HG03432 (cell line): ENCODE measurements around the gene DYNLT2B.
"Not testable (repeated sequence)": the region's sequence is repeated elsewhere in the genome, so short reads cannot be mapped to it uniquely, and the experiment has no call there.

Experiments
- ATAC-seq: cut with Tn5 transposase; IDR thresholded peaks from one replicate; pipeline ENCODE4 v1.9.1; 2021; ENCODE audit warnings: mild to moderate bottlenecking, moderate library complexity; ENCODE audit not compliant: unreplicated experiment

Gene DYNLT2B

DNA sequence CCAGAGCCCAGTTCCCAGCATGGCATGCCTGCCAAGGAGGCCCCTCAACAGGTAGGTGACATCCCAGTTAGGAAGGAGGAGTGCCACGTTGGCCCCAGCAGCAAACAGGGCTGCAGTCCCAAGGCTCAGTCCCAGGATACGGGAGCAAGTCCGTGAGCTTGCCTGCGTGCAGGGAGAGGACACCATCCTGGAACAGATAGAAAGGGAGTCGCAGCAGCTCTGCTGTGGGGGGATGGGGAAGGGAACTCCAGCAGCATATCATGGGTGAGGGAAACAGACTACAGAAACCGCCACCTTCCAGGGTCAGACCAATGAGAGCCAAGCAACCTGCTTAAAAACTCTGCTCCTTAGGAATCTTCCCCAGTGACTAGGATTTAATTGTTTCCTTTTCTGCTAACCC, 9.4 kb upstream of the DYNLT2B start:
- no peak for ATAC-seq

DNA sequence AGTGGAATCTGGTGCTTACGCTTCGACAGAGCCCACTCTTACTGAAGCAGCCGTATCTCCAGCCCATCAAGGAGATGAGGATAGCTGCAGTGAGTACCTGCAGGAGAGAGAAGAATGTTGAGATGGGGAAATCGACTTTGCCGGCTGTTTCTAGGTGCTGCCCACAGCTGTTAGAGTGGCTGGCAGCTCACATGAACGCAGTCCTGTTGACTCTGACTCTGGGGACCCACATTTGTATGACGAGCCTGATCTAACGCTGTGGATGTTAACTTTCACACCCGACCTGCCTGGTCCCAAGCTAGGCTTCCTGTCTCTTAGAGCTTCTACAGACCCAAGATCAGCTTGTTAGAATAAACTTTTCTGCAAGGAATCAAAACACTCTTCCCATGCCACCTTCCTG, 8.9 kb upstream of the DYNLT2B start:
- no peak for ATAC-seq

DNA sequence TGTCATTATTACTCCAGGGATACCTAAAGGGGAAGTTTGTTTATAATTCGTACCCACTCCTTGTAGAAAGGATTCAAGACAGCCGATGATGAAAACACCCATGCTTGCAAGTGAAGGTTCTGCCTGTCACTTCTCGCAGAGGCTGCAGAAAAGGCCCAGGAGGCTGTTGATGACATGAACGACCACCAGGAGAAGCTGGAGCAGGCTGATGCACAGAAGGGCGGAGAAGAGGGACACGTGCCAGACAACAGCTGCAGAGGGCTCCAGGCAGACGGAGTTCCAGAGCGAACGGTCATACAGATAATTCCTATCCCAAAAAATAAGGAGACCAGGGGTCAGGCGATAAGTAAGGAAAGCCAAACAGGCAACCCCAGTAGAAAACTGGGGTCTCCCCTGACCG, 5.7 kb upstream of the DYNLT2B start:
- ATAC-seq, result no peak

DNA sequence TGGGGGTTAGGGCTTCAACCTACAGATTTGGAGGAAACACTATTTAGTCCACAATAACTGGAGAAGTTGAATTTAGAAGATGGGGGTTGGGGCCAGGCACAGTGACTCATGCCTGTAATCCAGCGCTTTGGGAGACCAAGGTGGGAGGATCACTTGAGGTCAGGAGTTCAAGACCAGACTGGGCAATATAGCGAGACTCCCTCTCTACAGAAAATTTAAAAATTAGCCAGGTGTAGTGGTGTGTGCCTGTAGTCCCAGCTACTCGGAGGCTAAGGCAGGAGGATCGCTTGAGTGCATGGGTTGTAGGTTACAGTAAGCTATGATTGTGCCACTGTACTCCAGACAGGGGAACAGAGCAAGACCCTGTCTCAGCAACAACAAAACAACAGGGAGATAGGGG, 5.0 kb upstream of the DYNLT2B start:
- no peak for ATAC-seq

DNA sequence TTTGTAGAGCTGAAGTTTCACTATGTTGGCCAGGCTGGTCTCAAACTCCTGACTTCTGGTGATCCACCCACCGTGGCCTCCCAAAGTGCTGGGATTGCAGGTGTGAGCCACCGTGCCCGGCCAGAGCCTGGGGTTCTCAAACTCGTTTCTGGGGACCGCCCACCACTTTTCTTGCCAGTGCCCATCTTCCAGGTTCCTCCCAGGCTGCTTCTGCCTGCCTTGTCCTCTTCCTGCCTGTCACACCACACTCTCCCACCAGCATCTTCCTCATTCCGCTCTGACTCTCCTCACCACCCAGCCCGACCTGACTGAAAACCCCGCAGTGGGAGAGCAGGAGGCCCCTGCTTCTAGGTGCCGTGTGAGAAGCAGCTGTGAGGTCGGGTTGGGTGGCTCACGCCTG, 3.1 kb upstream of the DYNLT2B start:
- no peak for ATAC-seq

DNA sequence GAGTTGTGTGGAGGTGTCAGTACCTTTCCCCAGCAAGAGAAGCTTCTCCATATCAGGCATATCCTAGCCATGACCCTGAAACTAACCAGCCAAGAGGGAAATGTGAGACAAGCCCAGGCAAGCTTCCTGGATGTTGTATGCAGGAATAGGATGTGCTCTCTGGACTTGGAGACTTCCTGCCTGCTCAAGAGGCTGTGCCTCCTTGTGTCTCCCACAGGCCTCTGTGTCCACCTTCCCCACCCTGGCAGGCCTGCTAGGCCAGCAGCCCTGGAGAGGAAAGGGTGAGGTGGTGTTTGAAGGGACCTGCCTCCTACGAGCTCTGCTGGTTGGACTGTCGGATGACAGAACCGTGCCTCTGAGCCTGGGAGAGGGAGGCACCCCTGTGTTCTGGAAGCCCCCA, 2.1 kb upstream of the DYNLT2B start:
- no peak for ATAC-seq

DNA sequence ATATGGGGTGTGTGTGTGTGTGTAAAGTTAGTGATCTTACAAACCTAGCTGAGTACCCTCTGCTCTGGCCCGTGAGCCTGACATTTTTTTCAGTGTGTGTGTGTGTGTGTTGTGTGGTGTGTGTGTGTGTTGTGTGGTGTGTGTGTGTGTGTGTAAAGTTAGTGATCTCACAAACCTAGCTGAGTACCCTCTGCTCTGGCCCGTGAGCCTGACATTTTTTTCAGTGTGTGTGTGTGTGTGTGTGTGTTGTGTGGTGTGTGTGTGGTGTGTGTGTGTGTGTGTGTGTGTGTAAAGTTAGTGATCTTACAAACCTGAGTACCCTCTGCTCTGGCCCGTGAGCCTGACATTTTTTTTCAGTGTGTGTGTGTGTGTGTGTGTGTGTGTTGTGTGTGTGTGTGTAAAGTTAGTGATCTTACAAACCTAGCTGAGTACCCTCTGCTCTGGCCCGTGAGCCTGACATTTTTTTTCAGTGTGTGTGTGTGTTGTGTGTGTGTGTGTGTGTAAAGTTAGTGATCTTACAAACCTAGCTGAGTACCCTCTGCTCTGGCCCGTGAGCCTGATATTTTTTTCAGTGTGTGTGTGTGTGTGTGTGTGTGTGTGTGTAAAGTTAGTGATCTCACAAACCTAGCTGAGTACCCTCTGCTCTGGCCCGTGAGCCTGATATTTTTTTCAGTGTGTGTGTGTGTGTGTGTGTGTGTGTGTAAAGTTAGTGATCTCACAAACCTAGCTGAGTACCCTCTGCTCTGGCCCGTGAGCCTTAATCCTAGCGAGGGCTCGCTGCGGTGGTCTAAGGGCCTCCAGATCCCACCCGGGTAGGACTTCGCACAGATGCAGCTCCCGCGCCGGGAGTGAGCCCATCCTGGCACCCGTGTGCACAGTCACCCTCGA, 997 bp downstream of the DYNLT2B start:
- ATAC-seq, result not testable (repeated sequence)

DNA sequence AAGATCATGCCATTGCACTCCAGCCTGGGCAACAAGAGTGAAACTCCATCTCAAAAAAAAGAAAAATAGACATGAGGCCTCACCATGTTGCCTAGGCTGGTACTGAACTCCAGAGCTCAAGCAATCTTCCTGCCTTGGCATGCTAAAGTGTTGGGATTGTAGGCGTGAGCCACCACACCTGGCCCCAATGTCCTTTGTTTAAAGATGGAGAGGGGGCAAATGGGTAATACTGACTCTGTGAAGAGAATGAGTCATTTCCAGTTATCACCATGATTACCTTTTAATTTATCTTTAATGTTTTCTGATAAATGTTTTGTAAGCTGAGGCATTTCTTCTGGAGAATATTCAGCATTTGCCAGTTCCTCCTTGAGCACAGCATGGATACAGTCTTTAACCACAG, 2.2 kb downstream of the DYNLT2B start:
- no peak for ATAC-seq

DNA sequence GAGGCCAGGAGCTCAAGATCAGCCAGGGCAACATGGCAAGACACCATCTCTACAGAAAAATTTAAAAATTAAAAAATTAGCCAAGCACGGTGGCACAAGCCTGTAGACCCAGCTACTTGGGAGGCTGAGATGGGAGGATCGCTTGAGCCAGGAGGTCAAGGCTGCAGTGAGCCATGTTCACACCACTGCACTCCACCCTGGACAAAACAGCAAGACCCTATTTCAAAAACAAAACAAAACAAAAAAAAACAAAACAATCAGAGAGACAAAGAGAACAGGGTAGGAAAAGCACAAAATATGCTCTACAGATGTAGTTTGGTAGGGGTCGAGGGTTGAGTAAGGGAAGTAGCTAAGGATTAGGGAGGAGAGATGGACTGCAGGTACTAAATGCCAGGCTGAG, 3.4 kb downstream of the DYNLT2B start:
- ATAC-seq, result no peak

DNA sequence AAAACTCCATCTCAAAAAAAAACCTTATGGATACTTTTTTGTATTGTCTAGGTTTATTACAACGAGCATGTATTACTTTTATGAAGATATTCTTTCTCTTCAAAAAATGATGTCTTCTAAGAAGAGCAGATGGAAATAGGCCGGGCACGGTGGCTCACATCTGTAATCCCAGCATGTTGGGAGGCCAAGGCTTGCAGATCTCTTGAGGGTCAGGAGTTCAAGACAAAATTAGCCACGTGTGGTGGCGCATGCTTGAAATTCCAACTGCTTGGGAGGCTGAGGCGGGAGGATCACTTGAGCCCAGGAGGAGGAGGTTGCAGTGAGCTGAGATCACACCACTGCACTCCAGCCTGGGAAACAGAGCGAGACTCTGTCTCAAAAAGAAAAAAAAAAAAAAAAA, 4.0 kb downstream of the DYNLT2B start:
- ATAC-seq, result not testable (repeated sequence)

DNA sequence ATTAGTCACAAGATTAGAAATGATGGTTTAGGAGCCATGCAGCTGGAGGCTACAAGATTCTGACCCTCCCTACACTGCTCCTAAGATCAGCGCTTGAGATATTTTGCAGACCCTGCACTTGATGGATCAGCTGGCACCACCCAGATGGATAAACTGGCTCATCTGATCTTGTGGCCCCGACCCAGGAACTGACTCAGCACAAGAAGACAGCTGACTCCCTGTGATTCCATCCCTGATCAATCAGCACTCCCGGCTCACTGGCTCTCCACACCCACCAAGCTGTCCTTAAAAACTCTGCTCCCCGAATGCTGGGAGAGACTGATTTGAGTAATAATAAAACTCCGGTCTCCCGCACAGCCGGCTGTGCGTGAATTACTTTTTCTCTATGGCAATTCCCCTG, 15.1 kb downstream of the DYNLT2B start:
- not testable (repeated sequence) for ATAC-seq

DNA sequence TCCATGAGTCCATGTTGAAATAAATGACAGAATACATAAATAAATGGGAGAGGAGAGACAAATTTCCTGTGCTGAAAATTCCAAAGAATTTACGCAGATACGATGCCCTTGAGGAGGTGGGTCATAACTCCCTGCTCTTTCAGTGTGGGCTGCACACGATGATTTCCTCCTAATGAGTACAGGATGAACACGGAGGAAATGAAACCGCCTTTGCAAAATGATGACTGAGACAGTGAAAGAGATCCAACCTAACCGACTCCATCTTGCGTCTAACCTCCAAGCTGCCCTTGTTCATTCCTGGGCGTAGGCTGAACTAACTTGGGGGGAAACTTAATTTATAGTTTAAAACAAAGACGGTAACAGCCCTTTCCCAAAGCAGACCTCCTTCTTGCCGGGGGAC, 15.5 kb downstream of the DYNLT2B start:
- ATAC-seq, result not testable (repeated sequence)

DNA sequence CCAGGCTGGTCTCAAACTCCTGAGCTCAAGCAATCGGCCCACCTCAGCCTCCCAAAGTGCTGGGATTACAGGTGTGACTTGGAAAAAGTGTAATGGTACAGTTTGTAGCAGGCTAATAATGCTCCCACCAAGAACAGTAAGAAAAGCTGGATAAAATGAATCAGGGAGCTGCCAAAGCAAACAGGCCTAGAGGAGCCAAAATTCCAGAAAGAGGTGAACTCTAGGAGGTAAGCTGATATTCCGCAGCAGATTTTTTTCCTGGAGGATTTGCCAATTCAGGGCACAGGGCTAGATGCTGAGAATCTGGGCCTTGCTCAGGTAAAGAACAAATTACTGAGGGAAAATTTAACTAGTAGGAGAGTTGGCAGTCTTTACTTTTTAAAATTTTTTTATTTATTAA, 19.5 kb downstream of the DYNLT2B start:
- ATAC-seq, result no peak

DNA sequence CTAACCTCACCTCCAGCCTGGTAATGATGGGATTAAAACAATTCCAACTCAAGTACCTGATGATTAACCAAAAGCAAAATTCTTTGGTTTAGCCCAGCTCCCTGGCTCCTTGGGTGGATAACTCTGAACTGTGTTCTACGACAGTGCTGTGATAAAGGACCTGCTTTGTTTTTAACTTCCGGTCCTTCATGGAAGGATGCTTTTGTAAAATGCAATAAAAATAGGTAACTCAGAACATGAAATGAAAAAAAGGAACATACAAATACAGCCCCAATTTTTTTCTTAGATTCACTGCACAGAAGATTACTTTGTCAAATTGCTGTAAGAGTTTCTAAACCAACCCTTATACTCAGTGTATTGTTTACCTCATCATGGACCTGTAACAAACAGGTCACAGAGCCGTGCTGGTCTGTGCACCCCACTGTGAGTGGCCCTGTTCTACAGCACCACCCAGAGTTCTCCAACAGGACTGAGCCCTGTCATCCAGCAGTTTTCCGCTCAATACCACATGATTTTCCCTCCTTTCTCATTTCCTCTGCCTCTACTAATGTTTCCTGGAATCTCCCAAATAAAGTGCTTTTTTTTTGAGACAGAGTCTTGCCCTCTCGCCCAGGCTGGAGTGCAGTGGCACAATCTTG, 25.6 kb downstream of the DYNLT2B start:
- no peak for ATAC-seq

DNA sequence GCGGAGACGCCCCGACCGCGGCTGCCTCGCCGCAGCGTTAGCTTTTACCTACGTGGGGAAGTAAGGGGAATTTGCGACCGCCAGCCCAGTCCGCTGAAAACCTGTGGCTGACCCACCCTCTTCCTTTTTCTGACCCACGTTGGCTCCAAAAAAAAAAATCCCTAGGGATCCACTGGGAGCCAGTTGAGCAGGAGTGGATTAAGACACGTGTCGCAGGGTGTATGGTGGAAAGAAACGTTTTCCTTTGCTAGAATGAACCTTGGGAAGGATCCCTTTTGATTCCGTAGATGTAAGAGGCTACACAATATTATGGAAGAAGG, 29.9 kb downstream of the DYNLT2B start:
- ATAC-seq, result no peak

DNA sequence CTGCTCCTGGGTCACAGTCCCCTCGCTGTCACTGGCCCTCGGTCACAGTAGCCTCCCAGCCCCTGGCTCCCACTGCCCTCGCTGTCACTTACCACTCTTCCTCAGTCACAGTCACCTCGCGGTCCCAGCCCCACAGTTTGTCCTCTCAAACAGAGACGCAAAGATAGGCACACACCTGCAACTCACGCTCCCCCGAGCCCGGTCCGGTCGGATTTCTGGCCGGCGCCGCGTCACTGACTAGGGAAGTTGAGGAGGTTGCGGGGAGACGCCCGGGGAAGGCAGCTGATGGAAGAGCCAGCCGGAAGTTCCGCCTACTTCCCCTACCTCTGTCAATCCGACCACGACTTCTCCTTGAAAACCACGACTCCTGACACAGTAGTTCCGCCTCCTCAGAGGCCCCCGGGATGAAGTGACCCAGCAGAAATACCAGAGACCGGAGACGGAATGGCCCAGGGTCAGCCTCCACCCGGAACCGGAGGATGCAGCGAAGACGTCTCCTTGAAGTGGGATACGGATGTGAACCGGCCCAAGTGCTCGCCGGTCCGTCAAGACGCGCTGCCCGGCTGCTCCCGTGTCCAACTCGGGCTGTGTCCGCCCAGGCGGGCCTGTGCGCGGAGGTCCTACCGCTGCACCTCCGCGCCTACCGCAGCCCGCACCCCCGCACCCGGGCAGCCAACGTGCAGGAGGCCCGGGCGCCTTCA, 30.4 kb downstream of the DYNLT2B start, which contains the start of gene PCYT1A:
Gene PCYT1A (minus strand): TSS at position 287 of the 701 bp plus-strand sequence. CDS start 17,195 bp downstream, outside the sequence.
- peak; percentile 88 for ATAC-seq

DNA sequence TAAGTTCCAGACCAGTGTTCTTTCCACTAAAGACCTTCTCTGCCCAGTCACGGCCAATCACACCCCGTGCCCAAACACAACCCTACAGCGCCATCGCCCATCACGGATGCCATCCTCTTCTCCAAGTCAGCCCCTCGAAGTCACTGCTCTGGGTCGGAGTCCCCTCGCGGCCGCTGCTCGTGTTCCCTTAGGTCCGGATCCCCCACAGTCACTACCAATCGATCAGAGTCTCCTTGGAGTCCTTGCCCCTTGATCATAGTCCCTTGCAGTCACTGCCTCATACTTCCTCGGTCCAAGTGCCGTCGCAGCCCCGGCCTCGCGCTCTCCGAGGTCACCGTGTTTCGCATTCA, 31.0 kb downstream of the DYNLT2B start:
- peak; percentile 19 for ATAC-seq

DNA sequence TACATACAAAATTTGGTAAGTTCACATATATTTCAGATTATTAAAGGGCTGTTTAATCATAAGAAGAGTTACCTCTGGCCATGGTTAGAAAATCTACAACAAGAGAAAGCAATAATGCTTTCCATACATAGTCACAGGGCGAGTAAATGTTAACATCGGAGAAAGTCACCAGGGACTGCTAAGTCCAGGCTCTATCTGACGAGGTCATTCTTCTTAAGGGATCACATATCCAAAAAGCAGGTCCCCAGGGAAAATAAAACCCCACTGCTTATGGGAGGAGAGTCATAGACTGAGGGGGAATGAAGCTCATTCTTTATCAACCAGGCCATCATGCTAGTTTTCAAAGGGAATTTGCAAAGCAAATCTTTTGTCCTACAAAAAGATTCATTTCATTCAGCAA, 33.6 kb downstream of the DYNLT2B start:
- ATAC-seq, result no peak

DNA sequence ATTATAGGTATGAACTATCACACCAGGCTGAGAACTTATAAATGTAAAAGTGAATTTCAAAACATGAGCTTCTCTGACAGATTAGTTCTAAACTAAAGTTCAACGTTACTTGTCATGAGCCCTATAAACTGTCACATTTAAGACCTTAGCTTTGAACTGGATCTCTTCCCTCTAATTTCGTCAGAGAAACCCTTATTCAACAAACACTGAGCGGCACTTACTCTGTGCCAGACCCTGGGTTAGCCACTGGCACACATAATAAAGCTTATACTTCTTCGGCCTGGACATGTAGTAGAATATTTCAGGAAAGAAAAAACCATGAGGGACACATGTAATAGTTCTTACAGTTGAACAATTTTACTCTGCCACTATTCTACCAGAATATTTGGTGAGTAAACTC, 36.1 kb downstream of the DYNLT2B start:
- ATAC-seq, result no peak

DNA sequence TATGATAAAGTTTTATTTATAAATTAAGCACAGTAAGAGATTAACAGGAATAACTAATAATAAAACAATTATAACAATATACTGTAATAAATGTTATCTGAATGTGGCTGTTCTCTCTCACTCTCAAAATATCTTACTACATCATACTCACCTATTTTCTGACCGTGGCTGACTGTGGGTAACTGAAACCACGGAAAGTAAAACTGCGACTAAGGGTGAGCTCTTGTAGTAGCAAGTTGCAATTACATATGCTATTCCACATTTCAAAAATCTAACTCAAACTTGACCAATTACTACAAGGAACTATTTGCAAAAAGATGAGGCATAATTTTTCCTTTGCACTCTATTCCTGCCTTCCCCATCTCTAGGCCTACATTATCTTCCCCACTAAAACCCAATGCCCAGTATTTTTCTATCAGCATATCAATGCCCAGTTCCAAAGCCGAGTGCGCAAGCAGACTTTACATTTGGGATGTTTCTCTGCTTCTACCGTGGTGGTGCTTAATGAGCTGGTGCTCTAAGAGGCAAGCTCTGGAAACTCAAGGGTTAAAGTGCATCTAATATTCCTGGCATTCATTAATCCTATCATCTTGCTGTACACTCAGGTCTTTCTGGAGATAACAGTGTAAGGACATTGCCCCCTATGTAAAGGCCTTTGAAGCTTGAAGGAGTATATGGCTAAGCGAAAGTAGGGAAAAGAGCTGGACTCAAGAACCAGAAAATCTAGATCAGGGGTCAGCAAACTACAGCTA, 37.2 kb downstream of the DYNLT2B start:
- ATAC-seq, result peak; percentile 55

DNA sequence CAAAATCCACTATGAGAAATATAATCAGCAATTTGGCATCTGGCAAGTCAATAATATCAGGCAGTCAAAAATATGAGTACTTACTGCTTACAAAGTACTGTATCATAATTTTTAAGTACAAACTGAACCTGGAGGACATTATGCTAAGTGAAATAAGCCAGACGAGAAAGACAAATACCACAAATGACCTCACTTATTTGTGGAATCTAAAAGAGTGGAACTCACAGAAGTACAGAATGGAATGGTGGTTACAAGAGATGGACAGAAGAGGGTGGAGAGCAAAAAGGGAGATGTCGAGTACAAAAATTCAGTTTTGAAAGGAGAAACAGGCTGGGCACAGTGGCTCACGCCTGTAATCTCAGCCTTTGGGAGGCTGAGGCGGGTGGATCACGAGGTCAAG, 42.9 kb downstream of the DYNLT2B start:
- peak; percentile 2 for ATAC-seq
